HG02642 (cell line): ENCODE measurements around the gene IDH3A.
"Not testable (repeated sequence)": the region's sequence is repeated elsewhere in the genome, so short reads cannot be mapped to it uniquely, and the experiment has no call there.

Experiments used
- ATAC-seq: cut with Tn5 transposase; IDR thresholded peaks from one replicate; pipeline ENCODE4 v1.9.1; 2021; ENCODE audit warnings: mild to moderate bottlenecking; ENCODE audit not compliant: unreplicated experiment, poor library complexity

Gene IDH3A

GRCh38 chr15:78129077-78129750, 19.9 kb upstream of the IDH3A start:
- no peak for ATAC-seq

GRCh38 chr15:78129751-78130287, 19.3 kb upstream of the IDH3A start:
- no peak for ATAC-seq

- ATAC-seq, result peak; percentile 33
Measured at GRCh38 chr15:78130466-78131294, 18.5 kb upstream of the IDH3A start.

- peak; percentile 80 for ATAC-seq
Measured at GRCh38 chr15:78131295-78132061, 17.7 kb upstream of the IDH3A start, which contains the start of gene CIB2. Gene CIB2, minus strand, starts transcription at chr15:78131445. Its CDS starts 230 bp downstream, at chr15:78131215.

GRCh38 chr15:78133801-78134200, 15.4 kb upstream of the IDH3A start:
- ATAC-seq, result no peak

GRCh38 chr15:78139578-78139977, 9.6 kb upstream of the IDH3A start:
- ATAC-seq, result no peak

- ATAC-seq, result no peak
Measured at GRCh38 chr15:78140292-78140691, 8.9 kb upstream of the IDH3A start.

GRCh38 chr15:78142332-78142731, 6.8 kb upstream of the IDH3A start:
- ATAC-seq, result no peak

- no peak for ATAC-seq
Measured at GRCh38 chr15:78146425-78147154, 2.6 kb upstream of the IDH3A start.

GRCh38 chr15:78147566-78147965, 1.6 kb upstream of the IDH3A start:
- no peak for ATAC-seq

- peak; percentile 2 for ATAC-seq
Measured at GRCh38 chr15:78148392-78149067, 632 bp upstream of the IDH3A start.

GRCh38 chr15:78149805-78150751, 916 bp downstream of the IDH3A start:
- ATAC-seq, result peak; percentile 3

- not testable (repeated sequence) for ATAC-seq
Measured at GRCh38 chr15:78151075-78151474, 1.9 kb downstream of the IDH3A start.

GRCh38 chr15:78154955-78155354, 5.8 kb downstream of the IDH3A start:
- ATAC-seq, result no peak

- no peak for ATAC-seq
Measured at GRCh38 chr15:78155355-78155939, 6.3 kb downstream of the IDH3A start.

GRCh38 chr15:78156653-78157052, 7.5 kb downstream of the IDH3A start:
- no peak for ATAC-seq

- ATAC-seq, result no peak
Measured at GRCh38 chr15:78157203-78157602, 8.0 kb downstream of the IDH3A start.

GRCh38 chr15:78159395-78159794, 10.2 kb downstream of the IDH3A start:
- no peak for ATAC-seq
